Endothelial cell of umbilical vein (primary cell): Measurements from ENCODE around the gene FANCE. TPM values are rescaled to one million over a fixed set of nuclear protein-coding genes. Genes with fewer than 3 reads are reported as not detected.

Experiments used
- BruUV-seq: library from RNA; stranded (reverse); fragments of 400-500 nt; replicated peaks from 2 replicates; lab custom pipeline; 2021; lab: Mats Ljungman, UMichigan
- CTCF ChIA-PET: fragments of 300-600, 350-600 bp; sonication (Branson Sonifier 250); formaldehyde crosslinking; loops from one replicate; lab custom pipeline; 2021; ENCODE audit warnings: antibody characterized with exemption, inconsistent platforms; lab: Charles Lee
- POLR2A ChIA-PET: fragments of 300-600, 350-600 bp; sonication (Branson Sonifier 250); formaldehyde crosslinking; loops from one replicate; lab custom pipeline; 2021; ENCODE audit warnings: antibody characterized with exemption, inconsistent platforms; lab: Charles Lee
- DNase-seq: peaks from one replicate; pipeline ENCODE4 v3.0.0-alpha.2; 2011; ENCODE audit warnings: low read depth, low spot score
- FAIRE-seq: peaks from 2 replicates; lab custom pipeline; 2011; peaks lifted over from hg19 to GRCh38; lab: Jason Lieb, UNC
- H2AFZ ChIP-seq: 2 replicates; pipeline ENCODE4 v1.6.0; 2012; ENCODE audit warnings: low read depth, low read length, control low read depth, inconsistent platforms
- H3K27ac ChIP-seq: 2 replicates; pipeline ENCODE4 v1.5.1; 2011; ENCODE audit warnings: low read depth, mild to moderate bottlenecking, control low read depth, low read length, moderate library complexity; ENCODE audit not compliant: insufficient read depth
- H3K27me3 ChIP-seq, 2 experiments: 2 replicates each; pipeline versions ENCODE4 v1.6.0 to v1.6.1; 2011; ENCODE audit warnings: low read length in 2 of 2, mixed read lengths in 1 of 2; ENCODE audit not compliant: control insufficient read depth in 2 of 2, insufficient read depth in 2 of 2
- H3K36me3 ChIP-seq, 2 experiments: 2 replicates in 1 of 2; 3 replicates in 1 of 2; pipeline ENCODE4 v1.5.1; 2011; ENCODE audit warnings: low read length in 2 of 2, mild to moderate bottlenecking in 1 of 2, moderate library complexity in 1 of 2; ENCODE audit not compliant: control insufficient read depth in 2 of 2, insufficient read depth in 2 of 2; ENCODE audit errors: extremely low read depth in 1 of 2
- H3K4me1 ChIP-seq: 3 replicates; pipeline ENCODE4 v1.5.1; 2011; ENCODE audit warnings: mild to moderate bottlenecking, low read length; ENCODE audit not compliant: control insufficient read depth, insufficient read depth; ENCODE audit errors: extremely low read depth
- H3K4me2 ChIP-seq: 2 replicates; pipeline ENCODE4 v1.6.1; 2011; ENCODE audit warnings: low read length, control low read depth, mixed read lengths; ENCODE audit not compliant: insufficient read depth
- H3K4me3 ChIP-seq, 3 experiments: fragments of 200-600 bp in 1 of 3; sonication (generic), shearing (Covaris generic) in 1 of 3; replicated peaks in 1 of 3; 2 replicates each; pipeline ENCODE4 v1.5.1; 2011 to 2016; ENCODE audit warnings: control low read depth in 3 of 3, low read length in 3 of 3, mild to moderate bottlenecking in 2 of 3, inconsistent platforms in 1 of 3, low read depth in 1 of 3, moderate library complexity in 1 of 3; ENCODE audit not compliant: insufficient read depth in 1 of 3
- H3K79me2 ChIP-seq: 2 replicates; pipeline ENCODE4 v1.6.0; 2012; ENCODE audit warnings: low read length, inconsistent platforms; ENCODE audit not compliant: control insufficient read depth, insufficient read depth
- H3K9ac ChIP-seq: replicated peaks from 2 replicates; pipeline ENCODE3; 2011; ENCODE audit warnings: low read length, control low read depth; ENCODE audit not compliant: insufficient read depth; ENCODE audit errors: extremely low read depth
- H3K9me1 ChIP-seq: replicated peaks from 3 replicates; pipeline ENCODE4 v1.6.0; 2011; ENCODE audit warnings: mild to moderate bottlenecking, low read length; ENCODE audit not compliant: control insufficient read depth, insufficient read depth; ENCODE audit errors: extremely low read depth
- H3K9me3 ChIP-seq: replicated peaks from 2 replicates; pipeline ENCODE4 v1.5.1; 2012; ENCODE audit warnings: low read length, inconsistent platforms; ENCODE audit not compliant: control insufficient read depth, insufficient read depth
- H4K20me1 ChIP-seq: replicated peaks from 2 replicates; pipeline ENCODE3; 2011; ENCODE audit warnings: mild to moderate bottlenecking, low read length; ENCODE audit not compliant: control insufficient read depth, insufficient read depth; ENCODE audit errors: extremely low read depth
- EZH2 ChIP-seq: IDR thresholded peaks from 2 replicates; pipeline ENCODE4 v1.6.1; 2012; ENCODE audit warnings: borderline replicate concordance, low read depth, mild to moderate bottlenecking, moderate library complexity, low read length, inconsistent platforms; ENCODE audit not compliant: severe bottlenecking
- FOS ChIP-seq: IDR thresholded peaks from 2 replicates; pipeline ENCODE4 v1.6.1; 2011; ENCODE audit warnings: mild to moderate bottlenecking, low read length, moderate library complexity, borderline replicate concordance; ENCODE audit not compliant: insufficient read depth
- GATA2 ChIP-seq: IDR thresholded peaks from 2 replicates; pipeline ENCODE4 v1.7.0; 2011; ENCODE audit warnings: low read depth, mild to moderate bottlenecking, moderate library complexity, mixed read lengths, low read length; ENCODE audit not compliant: insufficient read length, insufficient read depth
- JUN ChIP-seq: IDR thresholded peaks from 2 replicates; pipeline ENCODE4 v1.6.1; 2011; ENCODE audit warnings: borderline replicate concordance, low read depth; ENCODE audit not compliant: insufficient read length, insufficient read depth
- MYC ChIP-seq: IDR thresholded peaks from one replicate; pipeline ENCODE4 v1.6.1; 2011; ENCODE audit warnings: mild to moderate bottlenecking, low read depth, low read length
- POLR2A ChIP-seq: IDR thresholded peaks from 2 replicates; pipeline ENCODE4 v1.6.1; 2012; ENCODE audit warnings: low read depth, mild to moderate bottlenecking, control low read depth, low read length
- POLR2AphosphoS5 ChIP-seq: IDR thresholded peaks from 2 replicates; pipeline ENCODE4 v1.6.1; 2012; ENCODE audit warnings: low read depth, mild to moderate bottlenecking, control low read depth, low read length, moderate library complexity; ENCODE audit not compliant: insufficient read depth
- dilution Hi-C: fragments of 300-500 bp; cut with MboI; formaldehyde crosslinking; loops from one replicate; pipeline ENCODE4 v1.15.0; 2019; ENCODE audit warnings: low sequenced_read_pairs; ENCODE audit not compliant: extremely low pct_ligation_motif_present
- intact Hi-C: fragments of 100-400 bp; cut with micrococcal nuclease; formaldehyde crosslinking; loops from one replicate; pipeline ENCODE4 v1.10.0; 2022
- polyA plus RNA-seq, 4 experiments: library from polyadenylated mRNA; depleted of rRNA in 3 of 4; stranded (reverse) in 3 of 4; unstranded in 1 of 4; fragments of >200 nt; gene quantifications; 2 replicates each; pipeline versions ENCODE4 v1.2.1 to v1.2.3, GENCODE V29; 2011 to 2012; ENCODE audit warnings: missing spikeins in 1 of 4
- total RNA-seq: library from RNA; stranded (reverse); gene quantifications from 2 replicates; pipeline ENCODE4 v1.2.3, GENCODE V29; 2021
- TF ChIP-seq, protein P1 (sequence below): IDR thresholded peaks from 2 replicates; pipeline ENCODE4 v1.6.1; 2011; ENCODE audit not compliant: insufficient read depth, insufficient read length
- TF ChIP-seq, protein P2 (sequence below), 2 donors: IDR thresholded peaks; 1 replicate in 1 of 2; 2 replicates in 1 of 2; pipeline ENCODE4 v1.5.1; 2011; ENCODE audit warnings: low read length in 2 of 2, mild to moderate bottlenecking in 2 of 2, moderate library complexity in 2 of 2, control low read depth in 1 of 2, inconsistent platforms in 1 of 2, low read depth in 1 of 2; ENCODE audit not compliant: insufficient read depth in 1 of 2; ENCODE audit errors: extremely low read depth in 1 of 2

The FANCE gene
- total and polyA plus RNA-seq, 2 donors (not counting 3 experiments of a cell fraction or from before 2014, with no cell fraction given), result 9.1 to 12.7 TPM

DNA sequence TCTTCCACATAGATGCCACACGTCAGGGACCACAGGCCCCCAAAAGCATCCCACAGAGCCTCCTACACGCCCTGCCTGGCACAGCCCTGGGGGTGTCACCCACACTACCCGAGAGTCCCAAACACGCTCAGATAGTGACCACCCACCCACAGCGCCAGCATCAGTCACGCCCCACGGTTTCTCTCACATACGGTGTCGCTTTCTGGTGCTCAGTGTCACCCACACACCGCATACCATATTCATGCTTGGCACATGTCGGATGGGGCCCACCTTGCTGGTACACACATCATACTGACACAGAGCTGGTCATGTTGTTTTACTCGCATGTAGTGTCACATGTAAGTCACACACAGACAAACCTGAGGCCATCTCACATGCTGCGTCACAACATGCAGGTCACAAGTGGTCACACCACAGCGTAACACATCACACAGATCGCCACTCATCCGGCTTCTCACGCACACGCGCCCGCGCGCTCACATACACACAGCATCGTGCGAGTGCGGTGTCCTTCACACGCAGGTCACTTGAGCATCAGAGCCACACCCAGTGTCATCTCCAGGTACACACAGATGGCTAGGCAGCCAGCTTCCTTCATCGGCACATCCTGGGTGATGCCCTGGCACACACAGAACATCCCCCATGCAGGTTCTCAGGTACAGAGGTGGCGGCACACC lies 41.3 kb downstream of the FANCE start:
- H2AFZ ChIP-seq, result no peak overlapping the region
- dilution Hi-C loops, result no loop called here
- peaks cover 10% of the 10 kb centered on the region in 2 experiments for H3K27me3 ChIP-seq
- DNase-seq (no peak), FAIRE-seq (no peak)
- H3K4me1 ChIP-seq, result peaks cover 4% of the 10 kb centered on the region
- BruUV-seq, result no TSS peak
- H3K79me2 ChIP-seq, result no peaks in the 10 kb centered on the region
- POLR2A ChIA-PET, result no interaction called here
- H3K4me3 ChIP-seq, result no peak overlapping the region
- intact Hi-C loops, result loop anchor here (2.0 kb wide), 1 partner anchor 25 kb away; the partner anchor contains the start of gene RPL10A
- H4K20me1 ChIP-seq, result no peaks in the 10 kb centered on the region
- no peak overlapping the region for H3K9ac ChIP-seq
- no peak overlapping the region for H3K27ac ChIP-seq
- H3K9me3 ChIP-seq, result no peaks in the 10 kb centered on the region
- H3K9me1 ChIP-seq, result no peaks in the 10 kb centered on the region
- H3K4me2 ChIP-seq, result no peak overlapping the region
- H3K36me3 ChIP-seq, result no peaks in the 10 kb centered on the region
- no peak for TF ChIP-seq POLR2A
- no peak for TF ChIP-seq POLR2AphosphoS5
- TF ChIP-seq FOS, result no peak
- TF ChIP-seq, protein P1, sequence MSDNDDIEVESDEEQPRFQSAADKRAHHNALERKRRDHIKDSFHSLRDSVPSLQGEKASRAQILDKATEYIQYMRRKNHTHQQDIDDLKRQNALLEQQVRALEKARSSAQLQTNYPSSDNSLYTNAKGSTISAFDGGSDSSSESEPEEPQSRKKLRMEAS, result no peak
- no peak for TF ChIP-seq JUN
- TF ChIP-seq MYC, result no peak
- no peak for TF ChIP-seq GATA2
- TF ChIP-seq, protein P2, sequence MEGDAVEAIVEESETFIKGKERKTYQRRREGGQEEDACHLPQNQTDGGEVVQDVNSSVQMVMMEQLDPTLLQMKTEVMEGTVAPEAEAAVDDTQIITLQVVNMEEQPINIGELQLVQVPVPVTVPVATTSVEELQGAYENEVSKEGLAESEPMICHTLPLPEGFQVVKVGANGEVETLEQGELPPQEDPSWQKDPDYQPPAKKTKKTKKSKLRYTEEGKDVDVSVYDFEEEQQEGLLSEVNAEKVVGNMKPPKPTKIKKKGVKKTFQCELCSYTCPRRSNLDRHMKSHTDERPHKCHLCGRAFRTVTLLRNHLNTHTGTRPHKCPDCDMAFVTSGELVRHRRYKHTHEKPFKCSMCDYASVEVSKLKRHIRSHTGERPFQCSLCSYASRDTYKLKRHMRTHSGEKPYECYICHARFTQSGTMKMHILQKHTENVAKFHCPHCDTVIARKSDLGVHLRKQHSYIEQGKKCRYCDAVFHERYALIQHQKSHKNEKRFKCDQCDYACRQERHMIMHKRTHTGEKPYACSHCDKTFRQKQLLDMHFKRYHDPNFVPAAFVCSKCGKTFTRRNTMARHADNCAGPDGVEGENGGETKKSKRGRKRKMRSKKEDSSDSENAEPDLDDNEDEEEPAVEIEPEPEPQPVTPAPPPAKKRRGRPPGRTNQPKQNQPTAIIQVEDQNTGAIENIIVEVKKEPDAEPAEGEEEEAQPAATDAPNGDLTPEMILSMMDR (IDR thresholded peaks at IDR 0.05; ENCODE audit: extremely low read depth in 1 of 2, insufficient read depth in 1 of 2, low read depth in 1 of 2, low read length in 2 of 2), result no peak
- no peak for TF ChIP-seq EZH2
- CTCF ChIA-PET, result no interaction called here
